Keratinocyte (primary cell): ENCODE data around the gene SNRK. TPM values are rescaled to one million over a fixed set of nuclear protein-coding genes. Genes with fewer than 3 reads are reported as not detected.

Experiments used
- DNase-seq: peaks from one replicate; pipeline ENCODE4 v3.0.0-alpha.2; 2011; ENCODE audit warnings: low read depth, missing footprints, low spot score
- FAIRE-seq: peaks from 2 replicates; lab custom pipeline; 2011; peaks lifted over from hg19 to GRCh38; lab: Jason Lieb, UNC
- H2AFZ ChIP-seq: 2 replicates; pipeline ENCODE4 v1.6.0; 2012; ENCODE audit warnings: low read length, control low read depth, inconsistent platforms; ENCODE audit not compliant: control insufficient read depth
- H3K27ac ChIP-seq: 2 replicates; pipeline ENCODE4 v1.5.1; 2011; ENCODE audit warnings: low read length; ENCODE audit not compliant: control insufficient read depth, insufficient read depth
- H3K27me3 ChIP-seq: 3 replicates; pipeline ENCODE4 v1.6.0; 2011; ENCODE audit warnings: low read length; ENCODE audit not compliant: control insufficient read depth, insufficient read depth; ENCODE audit errors: extremely low read depth
- H3K36me3 ChIP-seq, 2 experiments: 2 replicates in 1 of 2; 3 replicates in 1 of 2; pipeline ENCODE4 v1.5.1; 2011; ENCODE audit warnings: low read length in 2 of 2, mild to moderate bottlenecking in 1 of 2; ENCODE audit not compliant: control insufficient read depth in 2 of 2, insufficient read depth in 2 of 2; ENCODE audit errors: extremely low read depth in 1 of 2
- H3K4me1 ChIP-seq: 3 replicates; pipeline ENCODE4 v1.5.1; 2011; ENCODE audit warnings: low read length; ENCODE audit not compliant: control insufficient read depth, insufficient read depth; ENCODE audit errors: extremely low read depth
- H3K4me2 ChIP-seq: 3 replicates; pipeline ENCODE4 v1.6.0; 2011; ENCODE audit warnings: low read depth, low read length; ENCODE audit not compliant: control insufficient read depth, insufficient read depth; ENCODE audit errors: extremely low read depth
- H3K4me3 ChIP-seq, 3 experiments: fragments of 200-600 bp in 1 of 3; sonication (generic) in 1 of 3; 2 replicates in 2 of 3; 3 replicates in 1 of 3; pipeline ENCODE4 v1.5.1; 2011 to 2016; ENCODE audit warnings: low read length in 3 of 3, mild to moderate bottlenecking in 3 of 3, control low read depth in 2 of 3, inconsistent platforms in 1 of 3, low read depth in 1 of 3, mixed read lengths in 1 of 3, mixed run types in 1 of 3, moderate library complexity in 1 of 3; ENCODE audit not compliant: control insufficient read depth in 2 of 3, insufficient read depth in 2 of 3; ENCODE audit errors: extremely low read depth in 1 of 3
- H3K79me2 ChIP-seq: 2 replicates; pipeline ENCODE4 v1.6.0; 2012; ENCODE audit warnings: low read length; ENCODE audit not compliant: control insufficient read depth, insufficient read depth
- H3K9ac ChIP-seq: 3 replicates; pipeline ENCODE4 v1.6.0; 2011; ENCODE audit warnings: low read length; ENCODE audit not compliant: control insufficient read depth, insufficient read depth; ENCODE audit errors: extremely low read depth
- H3K9me1 ChIP-seq: 3 replicates; pipeline ENCODE4 v1.6.0; 2011; ENCODE audit warnings: low read length; ENCODE audit not compliant: control insufficient read depth, insufficient read depth; ENCODE audit errors: extremely low read depth
- H3K9me3 ChIP-seq: 2 replicates; pipeline ENCODE4 v1.5.1; 2012; ENCODE audit warnings: low read depth, low read length; ENCODE audit not compliant: control insufficient read depth
- H4K20me1 ChIP-seq: 3 replicates; pipeline ENCODE4 v1.6.0; 2011; ENCODE audit warnings: low read length; ENCODE audit not compliant: control insufficient read depth, insufficient read depth; ENCODE audit errors: extremely low read depth
- CTCF ChIP-seq, 3 experiments: IDR thresholded peaks in 1 of 3; conservative IDR thresholded peaks in 1 of 3; optimal IDR thresholded peaks in 1 of 3; 2 replicates in 2 of 3; 3 replicates in 1 of 3; pipeline versions ENCODE3 to v1.5.1; 2011; ENCODE audit warnings: low read length in 3 of 3, mild to moderate bottlenecking in 3 of 3, moderate library complexity in 2 of 3, control low read depth in 1 of 3, inconsistent platforms in 1 of 3; ENCODE audit not compliant: insufficient read depth in 2 of 3; ENCODE audit errors: extremely low read depth in 1 of 3
- EZH2 ChIP-seq: IDR thresholded peaks from one replicate; pipeline ENCODE4 v1.6.1; 2012; ENCODE audit warnings: inconsistent platforms, mild to moderate bottlenecking, low read length, moderate library complexity
- dilution Hi-C: fragments of 300-500 bp; cut with MboI; formaldehyde crosslinking; loops from one replicate; pipeline ENCODE4 v1.7.0; 2020; ENCODE audit warnings: low sequenced_read_pairs; ENCODE audit not compliant: extremely low pct_ligation_motif_present
- polyA plus RNA-seq, 5 experiments: library from polyadenylated mRNA; depleted of rRNA in 3 of 5; stranded (reverse) in 3 of 5; stranded (forward) in 1 of 5; unstranded in 1 of 5; fragments of >200 nt; gene quantifications; 1 replicate in 1 of 5; 2 replicates in 3 of 5; 3 replicates in 1 of 5; pipeline versions ENCODE4 v1.2.1 to v1.2.3, GENCODE V29; 2011 to 2012; ENCODE audit warnings: missing spikeins in 2 of 5, low read depth in 1 of 5, low replicate concordance in 1 of 5

Gene SNRK
- polyA plus RNA-seq, 1 donor (not counting 4 experiments of a cell fraction or from before 2014, with no cell fraction given) = 15.7 TPM

- no peak overlapping the region for H3K4me3 ChIP-seq
- H3K9ac ChIP-seq = peak overlapping the region; percentile 38
- H4K20me1 ChIP-seq = no peaks in the 10 kb centered on the region
- H3K36me3 ChIP-seq = no peaks in the 10 kb centered on the region
- no peak overlapping the region for H2AFZ ChIP-seq
- peak overlapping the region; percentile 63 for H3K4me2 ChIP-seq
- H3K4me1 ChIP-seq = peaks cover 15% of the 10 kb centered on the region
- no peaks in the 10 kb centered on the region for H3K9me1 ChIP-seq
- TF ChIP-seq CTCF (optimal IDR thresholded peaks at IDR 0.05 in 1 of 3, IDR thresholded peaks at IDR 0.05 in 1 of 3, conservative IDR thresholded peaks at IDR 0.05 in 1 of 3; ENCODE audit: extremely low read depth in 1 of 3, insufficient read depth in 2 of 3, low read length in 3 of 3) = peak in 1 of 3 experiments; percentile 10
- no peak for TF ChIP-seq EZH2
- FAIRE-seq = peak; percentile 17
- H3K27ac ChIP-seq = peak overlapping the region; percentile 82
- H3K9me3 ChIP-seq = no peaks in the 10 kb centered on the region
- no peak for DNase-seq
- no peaks in the 10 kb centered on the region for H3K79me2 ChIP-seq
- no peaks in the 10 kb centered on the region for H3K27me3 ChIP-seq
- dilution Hi-C loops = no loop called here
These were observed 25.9 kb upstream of the SNRK start for GRCh38 chr3:43260412-43260811.

GRCh38 chr3:43262194-43262593, 24.1 kb upstream of the SNRK start:
- dilution Hi-C loops = no loop called here
- no peak overlapping the region for H2AFZ ChIP-seq
- H3K36me3 ChIP-seq = no peaks in the 10 kb centered on the region
- peaks cover 15% of the 10 kb centered on the region for H3K4me1 ChIP-seq
- no peak overlapping the region for H3K27ac ChIP-seq
- FAIRE-seq (peak; percentile 32), DNase-seq (no peak)
- TF ChIP-seq CTCF (optimal IDR thresholded peaks at IDR 0.05 in 1 of 3, IDR thresholded peaks at IDR 0.05 in 1 of 3, conservative IDR thresholded peaks at IDR 0.05 in 1 of 3; ENCODE audit: extremely low read depth in 1 of 3, insufficient read depth in 2 of 3, low read length in 3 of 3) (no peak), EZH2 (no peak)
- H3K9ac ChIP-seq = no peak overlapping the region
- H3K4me3 ChIP-seq = no peak overlapping the region
- no peaks in the 10 kb centered on the region for H3K79me2 ChIP-seq
- H3K9me3 ChIP-seq = no peaks in the 10 kb centered on the region
- no peak overlapping the region for H3K4me2 ChIP-seq
- no peaks in the 10 kb centered on the region for H4K20me1 ChIP-seq
- no peaks in the 10 kb centered on the region for H3K27me3 ChIP-seq
- no peaks in the 10 kb centered on the region for H3K9me1 ChIP-seq
